Measurements from ENCODE around the gene PMAIP1. TPM values are rescaled to one million over a fixed set of nuclear protein-coding genes. Genes with fewer than 3 reads are reported as not detected.

The PMAIP1 gene
- total RNA-seq, 1 donor from 2014 or later: 12.6 TPM

DNA sequence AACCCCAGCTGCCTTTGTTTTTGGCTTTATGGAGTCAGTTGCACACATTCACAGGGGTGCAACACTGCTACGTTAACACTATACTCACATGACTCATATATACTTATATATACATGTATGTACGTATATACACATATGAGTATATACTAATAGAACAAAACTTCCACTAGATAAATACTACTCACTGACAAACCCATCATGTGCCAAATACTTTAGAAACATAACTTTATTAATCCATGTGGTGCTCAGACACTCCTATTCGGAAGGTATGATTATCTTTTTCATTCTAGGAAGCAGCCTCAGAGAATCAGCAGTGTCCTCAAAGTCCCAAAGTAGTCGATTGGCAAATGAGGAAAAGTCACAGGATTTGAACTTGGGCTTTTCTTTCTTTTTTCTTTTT is 7.9 kb downstream of the PMAIP1 start:
- no peaks in the 10 kb centered on the region for H3K9me3 Mint-ChIP-seq (ENCODE audit: unreplicated experiment)
- no peaks in the 10 kb centered on the region for H3K27me3 Mint-ChIP-seq (ENCODE audit: unreplicated experiment)
- no peak overlapping the region for H3K4me3 Mint-ChIP-seq (ENCODE audit: unreplicated experiment)
- H3K4me1 Mint-ChIP-seq (ENCODE audit: low read depth, unreplicated experiment): peaks cover 4% of the 10 kb centered on the region
- H3K27ac Mint-ChIP-seq (ENCODE audit: unreplicated experiment): no peak overlapping the region
- TF ChIP-seq, protein P1, sequence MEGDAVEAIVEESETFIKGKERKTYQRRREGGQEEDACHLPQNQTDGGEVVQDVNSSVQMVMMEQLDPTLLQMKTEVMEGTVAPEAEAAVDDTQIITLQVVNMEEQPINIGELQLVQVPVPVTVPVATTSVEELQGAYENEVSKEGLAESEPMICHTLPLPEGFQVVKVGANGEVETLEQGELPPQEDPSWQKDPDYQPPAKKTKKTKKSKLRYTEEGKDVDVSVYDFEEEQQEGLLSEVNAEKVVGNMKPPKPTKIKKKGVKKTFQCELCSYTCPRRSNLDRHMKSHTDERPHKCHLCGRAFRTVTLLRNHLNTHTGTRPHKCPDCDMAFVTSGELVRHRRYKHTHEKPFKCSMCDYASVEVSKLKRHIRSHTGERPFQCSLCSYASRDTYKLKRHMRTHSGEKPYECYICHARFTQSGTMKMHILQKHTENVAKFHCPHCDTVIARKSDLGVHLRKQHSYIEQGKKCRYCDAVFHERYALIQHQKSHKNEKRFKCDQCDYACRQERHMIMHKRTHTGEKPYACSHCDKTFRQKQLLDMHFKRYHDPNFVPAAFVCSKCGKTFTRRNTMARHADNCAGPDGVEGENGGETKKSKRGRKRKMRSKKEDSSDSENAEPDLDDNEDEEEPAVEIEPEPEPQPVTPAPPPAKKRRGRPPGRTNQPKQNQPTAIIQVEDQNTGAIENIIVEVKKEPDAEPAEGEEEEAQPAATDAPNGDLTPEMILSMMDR (IDR thresholded peaks at IDR 0.05; ENCODE audit: partially characterized antibody, unreplicated experiment): no peak
- DNase-seq: no peak
- H3K36me3 Mint-ChIP-seq (ENCODE audit: unreplicated experiment): no peaks in the 10 kb centered on the region

DNA sequence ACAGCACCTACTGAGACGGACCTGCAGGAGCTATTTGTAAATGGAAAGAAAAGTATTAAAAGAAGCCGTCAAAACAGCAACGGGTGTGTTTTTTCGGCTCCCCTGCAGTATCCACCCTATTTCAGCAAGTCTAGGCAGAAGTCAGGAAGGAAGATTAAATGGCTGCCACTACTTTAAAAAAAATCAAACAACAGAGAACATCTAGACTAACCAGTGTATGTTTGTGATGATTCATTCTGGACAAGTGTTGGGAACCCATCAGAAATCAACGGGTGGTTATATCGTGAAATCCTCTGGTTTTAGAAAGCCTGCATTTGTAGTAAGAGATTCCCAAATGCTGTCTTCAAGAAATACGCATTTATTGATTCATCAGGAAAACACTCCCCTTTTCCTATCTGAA is 9.0 kb downstream of the PMAIP1 start:
- Mint-ChIP-seq H3K27ac (ENCODE audit: unreplicated experiment) (no peak overlapping the region), H3K9me3 (ENCODE audit: unreplicated experiment) (no peaks in the 10 kb centered on the region), H3K4me1 (ENCODE audit: low read depth, unreplicated experiment) (peaks cover 3% of the 10 kb centered on the region), H3K36me3 (ENCODE audit: unreplicated experiment) (no peaks in the 10 kb centered on the region), H3K27me3 (ENCODE audit: unreplicated experiment) (no peaks in the 10 kb centered on the region), H3K4me3 (ENCODE audit: unreplicated experiment) (no peak overlapping the region)
- TF ChIP-seq, protein P1 (IDR thresholded peaks at IDR 0.05; ENCODE audit: partially characterized antibody, unreplicated experiment): no peak
- no peak for DNase-seq

DNA sequence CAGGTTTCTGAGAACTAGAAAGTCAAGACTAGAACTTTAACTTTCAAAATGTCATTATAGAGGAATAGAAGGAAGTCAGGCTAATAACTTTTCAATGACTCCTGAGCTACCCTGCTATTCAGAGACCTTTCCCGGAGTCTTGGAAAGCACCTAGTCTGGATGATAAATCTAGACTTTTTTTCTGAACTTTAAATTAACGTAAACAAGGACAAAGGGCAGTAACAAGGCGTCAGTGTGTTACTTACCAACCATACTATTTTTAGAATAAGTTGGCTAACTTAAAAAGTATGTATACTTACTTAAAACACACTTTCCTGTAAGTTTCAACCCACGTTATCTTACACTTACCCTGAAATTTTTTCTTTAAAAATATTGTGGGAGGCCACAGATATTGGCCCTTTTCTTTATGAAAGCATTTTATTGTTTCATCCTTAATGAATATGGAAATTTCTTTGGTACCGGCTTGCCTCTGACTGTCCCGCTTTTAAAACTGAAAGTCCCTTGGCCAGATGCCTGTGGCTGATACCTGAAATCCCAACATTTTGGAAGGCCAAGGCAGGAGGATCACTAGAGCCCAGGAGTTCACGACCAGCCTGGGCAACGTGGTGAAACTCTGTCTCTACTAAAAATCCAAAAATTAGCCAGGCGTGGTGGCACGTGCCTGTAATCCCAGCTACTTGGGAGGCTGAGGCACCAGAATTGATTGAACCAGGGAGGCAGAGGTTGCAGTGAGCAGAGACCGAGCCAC is 9.7 kb downstream of the PMAIP1 start:
- Mint-ChIP-seq H3K4me1 (ENCODE audit: low read depth, unreplicated experiment) (peaks cover 3% of the 10 kb centered on the region), H3K4me3 (ENCODE audit: unreplicated experiment) (no peak overlapping the region), H3K9me3 (ENCODE audit: unreplicated experiment) (no peaks in the 10 kb centered on the region), H3K27ac (ENCODE audit: unreplicated experiment) (no peak overlapping the region), H3K36me3 (ENCODE audit: unreplicated experiment) (no peaks in the 10 kb centered on the region), H3K27me3 (ENCODE audit: unreplicated experiment) (no peaks in the 10 kb centered on the region)
- DNase-seq: no peak
- TF ChIP-seq, protein P1 (IDR thresholded peaks at IDR 0.05; ENCODE audit: partially characterized antibody, unreplicated experiment): no peak

DNA sequence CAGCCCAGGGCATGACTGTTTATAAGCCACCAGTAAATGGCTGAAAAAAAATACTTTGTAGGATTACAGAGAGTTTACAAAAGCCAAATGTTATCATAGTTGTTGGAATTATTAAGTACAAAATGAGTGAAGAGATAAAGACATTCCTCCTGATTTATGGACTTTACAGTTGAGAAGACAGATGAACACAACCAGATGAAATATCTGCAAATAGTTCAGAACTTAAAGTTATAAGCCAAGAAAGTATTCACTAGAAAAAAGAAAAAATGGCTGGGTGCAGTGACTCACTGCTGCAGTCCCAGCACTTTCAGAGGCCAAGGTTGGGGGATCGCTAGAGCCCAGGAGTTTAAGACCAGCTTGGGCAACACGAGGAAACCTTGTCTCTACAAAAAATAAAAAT is 11.2 kb downstream of the PMAIP1 start:
- Mint-ChIP-seq H3K9me3 (ENCODE audit: unreplicated experiment) (peaks cover 2% of the 10 kb centered on the region), H3K4me1 (ENCODE audit: low read depth, unreplicated experiment) (peaks cover 3% of the 10 kb centered on the region), H3K4me3 (ENCODE audit: unreplicated experiment) (no peak overlapping the region), H3K27ac (ENCODE audit: unreplicated experiment) (no peak overlapping the region), H3K36me3 (ENCODE audit: unreplicated experiment) (no peaks in the 10 kb centered on the region), H3K27me3 (ENCODE audit: unreplicated experiment) (no peaks in the 10 kb centered on the region)
- no peak for DNase-seq
- TF ChIP-seq, protein P1 (IDR thresholded peaks at IDR 0.05; ENCODE audit: partially characterized antibody, unreplicated experiment): no peak

DNA sequence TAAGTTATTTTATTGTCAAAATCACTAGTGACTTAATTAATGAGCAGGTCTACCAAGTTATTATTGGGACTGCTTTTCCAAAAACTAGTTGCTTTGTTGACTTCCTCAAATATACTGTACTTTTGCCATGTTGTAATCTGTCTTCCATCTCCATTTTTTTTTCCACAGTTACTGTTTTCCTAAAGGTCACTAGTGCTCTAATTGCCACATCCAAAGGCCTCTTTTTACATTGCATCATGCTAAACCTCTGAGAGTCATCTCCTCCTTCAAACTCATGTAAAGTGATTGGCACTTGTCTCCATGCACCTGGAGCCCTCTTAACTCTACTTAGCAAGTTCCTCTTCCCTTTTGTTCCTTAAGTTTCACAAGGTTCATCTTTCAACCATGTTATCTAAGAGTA is 11.8 kb downstream of the PMAIP1 start:
- TF ChIP-seq, protein P1 (IDR thresholded peaks at IDR 0.05; ENCODE audit: partially characterized antibody, unreplicated experiment): no peak
- Mint-ChIP-seq H3K4me1 (ENCODE audit: low read depth, unreplicated experiment) (peaks cover 3% of the 10 kb centered on the region), H3K4me3 (ENCODE audit: unreplicated experiment) (no peak overlapping the region), H3K27me3 (ENCODE audit: unreplicated experiment) (no peaks in the 10 kb centered on the region), H3K36me3 (ENCODE audit: unreplicated experiment) (no peaks in the 10 kb centered on the region), H3K9me3 (ENCODE audit: unreplicated experiment) (peaks cover 2% of the 10 kb centered on the region), H3K27ac (ENCODE audit: unreplicated experiment) (no peak overlapping the region)
- no peak for DNase-seq
